HG03064 (cell line): ENCODE data around the gene TMEM163.

Experiments
- ATAC-seq: cut with Tn5 transposase; IDR thresholded peaks from one replicate; pipeline ENCODE4 v1.9.1; 2021; ENCODE audit warnings: low read depth; ENCODE audit not compliant: unreplicated experiment

The TMEM163 gene

DNA sequence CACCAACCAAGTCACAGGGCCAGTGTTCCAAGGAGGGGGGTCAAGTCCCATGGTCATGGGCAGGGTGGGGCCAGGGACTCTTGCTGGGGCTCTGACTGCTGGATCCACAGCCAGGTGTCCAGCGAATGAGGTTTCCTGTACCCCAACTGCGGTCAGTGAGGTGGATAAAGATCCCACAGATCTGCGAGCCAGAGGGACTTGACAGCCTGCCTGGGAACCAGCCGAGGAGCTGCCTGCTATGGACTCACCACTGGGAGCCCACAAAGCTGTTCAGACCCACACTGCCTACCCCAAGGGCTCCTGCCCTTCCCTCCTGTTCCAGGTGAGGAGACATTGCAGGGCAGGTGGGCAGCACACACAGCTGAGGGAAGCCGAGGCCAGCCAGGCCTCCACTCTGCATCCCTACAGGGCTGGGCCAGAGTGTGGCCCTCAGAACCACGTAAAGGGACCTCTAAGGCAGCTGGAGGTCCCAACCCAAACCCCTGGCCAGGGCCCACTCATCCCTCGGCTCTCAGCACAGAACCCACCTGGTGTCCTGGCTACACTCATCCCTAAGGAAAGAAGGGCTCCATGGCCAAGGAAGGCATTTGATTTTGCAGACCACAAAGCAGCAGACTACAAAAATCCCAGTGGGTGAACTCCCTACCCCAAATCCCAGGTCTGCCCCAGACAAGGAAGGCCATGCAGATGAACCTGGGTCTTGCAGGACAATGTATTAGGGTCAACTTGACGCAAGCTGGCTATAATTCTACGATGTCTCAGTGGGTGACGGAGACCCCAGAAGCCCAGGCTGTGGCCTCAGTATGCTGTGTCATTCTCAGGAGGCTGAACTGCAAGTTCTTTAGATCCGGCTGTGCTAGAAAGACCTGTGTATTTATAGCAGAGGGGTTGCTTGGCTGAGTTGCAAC is 255.8 kb downstream of the TMEM163 start:
- ATAC-seq, result no peak

DNA sequence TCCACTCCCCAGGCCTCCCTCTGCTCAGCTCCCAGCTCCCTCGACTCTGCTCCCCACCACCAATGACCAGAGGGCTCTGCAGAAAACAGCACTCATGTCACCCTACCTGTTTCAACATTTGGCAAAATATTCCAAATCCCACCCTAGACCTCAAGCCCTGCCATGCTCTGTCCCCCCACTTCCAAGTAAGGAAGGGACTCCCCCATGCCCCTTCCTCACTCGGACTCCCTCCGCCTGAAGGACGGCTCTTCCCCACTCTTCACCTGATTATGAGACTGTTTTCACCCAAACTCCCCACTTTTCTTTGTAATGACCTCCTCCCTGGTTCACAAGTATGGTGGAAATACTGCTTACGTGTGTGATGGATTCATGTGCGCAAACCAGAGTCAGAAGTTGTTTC is 256.5 kb downstream of the TMEM163 start:
- ATAC-seq, result no peak

DNA sequence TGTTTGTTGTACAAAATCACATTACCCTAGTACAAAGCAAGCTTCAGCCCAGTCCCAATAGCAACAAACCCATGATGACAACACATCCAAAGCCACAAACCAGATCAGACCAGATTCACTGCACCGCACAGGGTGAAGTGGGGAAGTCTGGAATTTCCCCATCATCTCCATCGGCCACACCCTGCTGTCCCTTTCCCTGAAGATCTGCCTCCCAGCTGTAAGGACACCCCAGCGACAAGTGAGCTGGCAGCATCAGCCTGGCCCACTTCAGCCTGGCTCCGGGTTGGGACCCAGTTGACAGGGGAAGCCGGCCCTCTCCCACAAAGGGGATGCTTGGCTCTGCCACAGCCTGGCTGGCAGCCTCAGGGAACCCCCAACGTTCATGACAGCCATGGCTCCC is 257.3 kb downstream of the TMEM163 start:
- no peak for ATAC-seq

DNA sequence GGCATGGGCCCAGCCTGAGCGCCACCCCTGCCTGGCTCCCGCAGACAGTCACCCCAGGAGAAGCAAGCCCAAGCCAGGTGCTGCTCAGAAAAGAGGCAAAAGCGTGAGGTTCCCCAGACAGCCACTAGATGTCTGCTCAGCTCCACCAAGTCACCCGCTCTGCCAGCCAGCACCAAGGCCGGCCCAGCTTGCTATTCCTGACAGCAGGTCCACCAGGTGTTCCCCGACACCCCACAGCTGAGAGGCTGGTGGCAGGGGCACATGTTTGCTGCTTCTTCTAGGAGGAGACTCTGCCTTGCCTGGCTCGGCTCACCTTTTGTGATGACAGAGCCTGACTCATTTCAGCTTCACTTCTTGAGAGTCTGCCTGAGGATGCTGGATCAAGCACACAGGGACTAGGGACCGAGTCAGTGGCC is 258.2 kb downstream of the TMEM163 start:
- no peak for ATAC-seq

DNA sequence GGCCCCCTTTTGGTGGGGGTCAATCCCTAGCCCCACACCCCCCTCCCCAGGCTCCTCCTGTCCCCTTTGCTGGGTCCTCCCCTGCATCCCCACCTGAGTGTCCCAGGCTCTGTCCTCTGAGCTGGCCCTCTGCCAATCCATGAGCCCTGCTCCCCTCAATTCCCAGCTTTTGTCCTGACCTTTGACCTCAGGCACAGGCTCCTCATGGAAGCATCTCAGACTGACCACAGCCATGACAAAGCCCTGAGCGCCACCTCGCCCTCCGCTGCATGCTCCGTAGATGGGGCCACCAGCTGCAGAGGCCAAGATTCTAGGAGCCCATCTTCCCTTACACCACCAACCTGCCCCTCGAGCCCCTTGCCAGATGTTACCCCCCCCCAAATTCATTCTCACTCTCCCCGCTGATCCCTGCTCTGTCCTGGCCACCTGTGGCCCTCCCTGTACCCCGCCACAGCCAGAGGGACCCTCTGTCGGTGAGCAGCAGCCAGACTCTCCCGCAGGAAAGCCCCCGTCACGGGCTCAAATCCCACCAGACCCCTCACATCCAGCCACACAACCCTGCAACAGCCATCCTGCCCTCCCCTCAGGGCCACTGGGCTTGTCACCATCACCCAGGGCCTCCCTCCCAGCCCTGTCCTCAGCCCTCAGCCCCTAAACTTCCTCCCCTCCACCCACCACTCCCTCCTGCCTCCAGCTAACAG is 258.9 kb downstream of the TMEM163 start:
- ATAC-seq, result no peak

DNA sequence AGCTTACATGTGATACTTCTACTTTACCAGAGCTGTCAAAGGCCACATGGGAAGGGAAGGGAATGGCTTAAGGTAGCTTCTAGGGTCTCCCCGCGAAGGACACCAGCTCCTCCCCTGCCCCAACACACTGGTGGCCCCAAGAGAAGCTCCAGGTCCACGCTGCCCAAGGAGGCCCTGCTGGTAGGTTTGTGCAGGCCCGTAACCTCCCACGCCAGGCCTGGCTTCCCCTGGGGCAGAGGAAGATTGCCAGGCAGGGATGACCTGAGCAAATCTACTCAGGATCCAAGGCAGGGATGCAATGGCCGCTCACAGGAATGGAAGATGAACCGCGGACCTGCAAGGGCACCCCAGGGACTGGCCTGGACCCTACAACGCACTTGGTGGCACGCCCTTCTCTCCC is 259.9 kb downstream of the TMEM163 start:
- no peak for ATAC-seq

DNA sequence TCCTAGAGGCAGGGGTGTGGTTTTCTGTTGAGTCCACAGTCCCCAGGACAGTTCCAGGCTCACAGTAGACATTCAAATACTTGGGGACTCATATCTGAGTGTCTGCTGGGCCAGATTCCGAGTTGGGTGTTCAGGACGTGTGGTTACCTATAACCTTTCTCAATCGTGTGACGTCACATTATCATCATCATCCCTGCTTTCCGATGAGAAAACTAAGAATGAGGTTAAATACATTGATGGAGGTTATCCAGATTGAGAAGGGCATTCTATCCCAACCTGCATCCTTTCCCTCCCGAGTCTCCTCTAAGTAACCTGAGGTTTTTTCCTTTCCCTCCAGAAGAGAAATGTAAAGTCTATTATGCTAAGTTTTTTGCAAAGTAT is 260.3 kb downstream of the TMEM163 start:
- no peak for ATAC-seq

DNA sequence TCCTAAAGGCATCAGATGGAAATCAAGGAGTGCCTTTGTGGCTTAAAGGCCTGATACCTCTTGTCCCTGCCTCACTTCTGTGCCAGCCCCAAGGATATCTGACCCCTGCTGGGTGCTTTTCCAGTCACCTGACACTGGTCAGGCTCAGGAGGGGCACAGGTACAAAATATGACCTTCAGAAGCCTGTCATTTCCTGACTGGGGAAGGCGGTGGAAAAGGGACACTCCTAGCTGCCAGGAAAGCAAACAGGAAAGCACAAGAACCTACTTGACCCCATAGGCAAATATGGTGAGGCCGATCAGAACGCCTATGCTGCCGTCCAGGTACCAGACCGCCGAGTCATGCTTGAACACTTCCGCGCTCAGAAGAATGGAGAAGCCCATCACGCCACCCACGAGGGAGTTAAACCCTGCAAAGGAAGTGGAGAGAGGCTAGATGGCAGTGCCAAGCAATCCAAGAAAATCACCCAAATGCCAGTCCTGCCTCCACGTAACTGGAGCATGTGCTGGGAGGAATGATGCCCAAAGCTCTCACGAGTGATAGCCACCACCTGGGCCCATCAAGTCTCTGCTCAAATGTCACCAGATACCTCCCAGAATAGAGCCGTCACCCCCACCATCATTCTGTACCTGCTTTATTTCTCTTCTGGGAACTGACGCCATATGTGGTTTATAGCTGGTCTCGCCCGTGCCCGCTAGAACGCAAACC is 260.9 kb downstream of the TMEM163 start:
- ATAC-seq, result no peak

DNA sequence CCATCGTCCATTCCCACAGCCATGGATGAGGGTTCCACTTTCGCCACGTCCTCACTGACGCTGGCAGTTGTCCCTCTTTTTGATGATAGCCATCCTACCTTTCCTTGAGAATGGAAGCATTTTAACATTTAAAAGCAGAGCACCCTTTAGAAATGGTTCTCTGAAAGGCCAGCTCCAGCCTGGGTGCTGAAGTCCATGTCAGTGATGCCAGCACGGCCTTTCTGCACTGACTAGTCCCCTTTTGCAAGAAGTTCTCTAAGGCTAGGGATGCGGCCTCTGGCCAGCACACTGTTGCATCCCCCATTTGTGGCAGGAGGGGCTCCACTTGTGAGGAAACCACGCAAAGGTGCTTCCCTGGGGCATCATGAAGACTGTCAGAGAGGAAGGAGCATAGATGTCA is 261.4 kb downstream of the TMEM163 start:
- no peak for ATAC-seq

DNA sequence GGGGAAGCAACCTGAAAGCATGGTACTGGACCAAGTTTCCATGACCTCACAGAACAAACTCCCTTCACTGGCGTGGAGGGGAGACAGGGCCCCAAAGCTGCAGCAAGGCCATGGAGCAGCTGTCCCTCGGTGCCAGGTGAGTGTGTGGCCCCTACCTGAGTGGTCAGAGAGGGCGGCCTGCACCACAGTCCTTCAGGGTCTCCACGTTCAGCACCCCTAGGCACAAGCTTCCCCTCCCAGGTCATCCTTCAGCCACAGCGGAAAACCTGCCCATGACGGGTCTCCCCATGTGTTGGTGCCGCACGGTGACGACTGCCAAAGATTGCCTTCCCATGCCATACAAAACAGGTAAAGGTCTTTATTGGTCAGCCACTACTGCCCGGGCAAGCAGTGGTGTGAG is 263.4 kb downstream of the TMEM163 start:
- ATAC-seq, result no peak

DNA sequence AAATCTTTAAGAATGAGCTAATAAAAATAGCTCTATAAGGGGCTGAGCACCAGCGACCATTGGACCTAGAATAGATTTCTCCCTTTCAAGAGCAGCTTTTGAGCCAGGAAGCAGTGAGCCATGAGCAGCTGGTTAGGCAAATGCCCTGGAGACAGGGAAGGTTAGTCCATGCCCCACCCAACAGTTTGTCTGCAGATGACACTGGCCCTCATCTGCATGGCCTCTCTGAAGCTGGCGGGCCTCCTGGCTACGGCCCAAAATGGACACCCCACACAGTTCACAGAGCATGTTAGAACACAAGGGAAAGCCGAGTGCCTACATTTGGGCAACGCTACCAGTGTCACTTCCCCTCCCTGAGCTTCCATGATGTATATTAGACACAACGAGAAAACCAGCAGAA is 263.9 kb downstream of the TMEM163 start:
- no peak for ATAC-seq

DNA sequence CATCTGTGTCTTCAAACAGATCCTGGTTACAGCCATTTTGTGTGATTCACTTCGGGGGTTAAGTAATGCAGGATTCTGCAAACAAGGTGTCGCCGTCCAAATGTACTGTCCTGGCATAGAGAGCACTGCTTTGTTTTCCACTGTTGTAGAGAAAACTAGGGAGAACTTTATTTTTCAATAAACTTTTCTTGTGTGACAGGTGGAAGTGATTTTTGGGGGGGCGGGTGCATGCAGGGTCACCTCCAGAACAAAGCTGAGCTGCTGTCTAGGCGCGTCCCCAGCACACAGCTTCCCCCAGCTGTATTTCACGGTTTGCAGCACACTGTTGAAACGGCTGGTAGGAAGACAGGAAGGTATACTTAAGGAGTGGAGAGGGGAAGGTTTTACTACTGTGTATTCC is 264.4 kb downstream of the TMEM163 start:
- no peak for ATAC-seq

DNA sequence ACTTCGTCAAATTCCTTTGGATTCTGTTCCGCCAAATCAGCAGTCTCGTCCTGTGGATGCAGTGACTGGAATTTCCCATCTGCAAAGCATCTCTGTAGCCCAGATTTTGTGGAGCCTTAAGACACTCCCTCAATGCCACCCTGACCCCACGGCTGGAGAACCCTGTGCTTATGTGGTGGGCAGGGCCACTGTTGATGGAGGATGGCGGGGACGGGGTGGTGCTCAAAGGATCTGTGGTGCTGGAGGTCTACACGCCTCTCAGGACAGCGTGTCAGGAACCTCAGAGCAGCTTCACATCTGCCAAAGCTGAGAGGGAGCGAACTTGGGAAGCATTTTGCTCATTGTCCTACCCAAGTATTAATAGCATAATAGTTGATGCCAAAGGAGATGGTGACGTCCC is 264.8 kb downstream of the TMEM163 start:
- ATAC-seq, result no peak

DNA sequence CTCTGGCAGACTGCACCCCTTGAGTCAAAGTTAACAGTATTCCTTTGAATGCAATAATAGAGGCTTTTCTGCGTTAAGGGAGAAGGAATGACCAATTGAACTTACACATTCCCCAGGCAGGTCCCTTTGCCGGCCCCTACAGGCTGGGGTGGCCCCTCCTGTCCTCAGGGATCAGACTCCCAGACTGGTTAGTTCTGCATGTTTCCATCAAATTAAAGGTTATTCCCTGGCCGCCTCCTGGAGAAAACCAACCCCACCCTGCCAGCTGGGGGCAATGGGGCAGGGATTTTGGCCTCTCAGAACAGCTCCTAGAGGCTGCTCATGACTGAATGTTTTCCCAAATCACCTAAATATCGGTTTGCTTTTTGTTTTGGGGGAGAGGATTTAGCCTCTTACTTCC is 265.3 kb downstream of the TMEM163 start:
- no peak for ATAC-seq

DNA sequence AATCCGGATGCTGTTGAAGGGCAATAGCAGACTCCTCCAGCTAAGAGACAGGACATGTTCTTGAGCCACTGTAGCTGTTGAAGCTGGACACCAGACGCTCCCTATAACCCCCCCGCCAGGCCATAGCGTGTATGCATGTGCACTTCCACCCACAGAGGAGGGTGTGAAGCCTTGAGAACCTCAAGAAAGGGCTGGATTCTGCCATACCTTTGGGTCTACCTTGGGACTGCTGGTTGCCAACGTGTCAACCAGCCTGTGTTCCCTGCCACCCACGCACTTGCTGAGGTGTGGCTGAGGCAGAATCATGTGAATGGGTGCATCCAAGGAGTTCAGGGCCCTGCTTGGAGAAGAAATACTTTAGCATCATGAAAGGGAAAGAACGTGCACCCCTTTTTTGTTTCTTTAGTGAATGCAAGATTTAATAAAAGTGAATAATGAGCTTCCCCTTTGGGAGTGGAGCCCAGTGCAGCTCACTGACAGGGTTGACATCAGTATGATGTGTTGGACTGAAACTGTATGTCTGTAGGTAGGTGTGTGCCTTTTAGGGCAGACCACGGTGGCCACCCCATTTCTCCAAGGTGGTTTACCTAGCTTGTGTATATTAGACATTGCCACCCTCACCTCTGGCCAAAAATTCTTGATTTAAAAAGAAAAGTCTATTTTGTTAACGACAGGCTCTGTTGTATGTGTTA is 266.6 kb downstream of the TMEM163 start:
- ATAC-seq, result no peak

DNA sequence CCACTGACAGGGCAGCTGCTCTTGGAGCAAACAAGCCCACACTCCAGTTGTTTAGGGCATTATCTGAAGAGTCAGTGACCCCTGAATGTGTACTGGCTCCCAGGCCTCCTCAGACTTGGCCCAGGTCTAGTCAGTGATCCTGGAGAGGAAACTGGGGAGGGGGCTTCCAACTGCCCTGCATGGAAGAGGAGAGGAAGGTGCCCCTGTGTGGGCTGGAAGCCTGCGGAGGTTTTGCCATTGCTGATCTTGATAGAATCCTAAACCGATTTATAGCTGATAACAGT is 267.5 kb downstream of the TMEM163 start:
- no peak for ATAC-seq

DNA sequence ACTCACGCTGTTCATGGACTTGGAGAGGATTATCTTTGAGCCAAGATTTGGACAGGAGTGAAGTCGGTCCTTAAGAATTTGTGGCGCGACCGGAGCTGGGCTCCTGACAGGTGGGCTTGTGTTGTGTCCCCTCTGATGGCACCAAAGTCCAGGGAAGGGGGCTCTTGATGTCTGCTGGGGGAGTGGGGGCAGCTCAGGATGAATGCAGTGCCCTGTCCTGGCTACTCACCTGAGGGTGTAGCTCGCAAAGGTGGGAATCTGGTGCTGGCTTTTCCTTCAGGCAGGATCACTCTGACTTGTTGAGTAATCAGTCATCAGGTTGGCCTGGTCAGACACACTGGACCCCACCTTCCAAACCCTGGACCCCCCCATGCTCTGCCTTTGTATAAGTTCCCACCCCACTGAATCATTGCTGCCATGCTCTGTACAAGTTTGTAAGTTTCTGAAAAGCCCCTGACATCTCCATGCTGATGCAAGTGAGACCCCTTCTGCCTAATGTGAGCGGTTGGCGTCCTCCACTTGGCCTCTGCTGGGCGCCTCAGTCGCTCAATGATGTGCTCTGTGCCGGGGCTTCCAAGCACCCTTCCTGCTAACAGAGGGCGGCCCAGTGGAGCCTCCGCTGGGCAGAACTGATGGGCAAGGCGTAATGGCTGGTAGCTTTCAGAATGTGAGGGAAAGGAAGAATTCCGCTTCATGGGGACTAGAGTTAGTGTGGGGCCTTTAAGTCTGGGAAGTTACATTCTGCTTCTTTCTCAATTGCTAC is 268.9 kb downstream of the TMEM163 start:
- ATAC-seq, result no peak

DNA sequence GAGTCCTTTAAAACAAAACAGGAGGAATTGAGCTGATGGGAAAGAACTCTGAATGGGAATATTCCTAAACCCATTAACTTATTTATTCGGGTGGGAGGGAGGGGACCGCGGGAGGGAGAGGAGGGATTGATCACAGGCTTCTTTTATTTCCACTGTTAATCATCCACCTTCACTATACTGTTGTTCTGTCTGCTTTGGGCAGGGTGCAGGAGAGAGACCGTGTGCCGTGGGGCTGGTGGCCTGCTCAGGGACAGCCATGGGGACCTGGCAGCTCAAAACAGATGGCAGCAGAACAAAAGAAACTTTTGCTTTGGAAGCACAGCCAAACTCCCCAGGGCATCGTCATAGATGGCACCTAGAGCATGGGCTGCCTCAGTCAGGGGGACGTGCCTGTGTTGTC is 269.6 kb downstream of the TMEM163 start:
- no peak for ATAC-seq

DNA sequence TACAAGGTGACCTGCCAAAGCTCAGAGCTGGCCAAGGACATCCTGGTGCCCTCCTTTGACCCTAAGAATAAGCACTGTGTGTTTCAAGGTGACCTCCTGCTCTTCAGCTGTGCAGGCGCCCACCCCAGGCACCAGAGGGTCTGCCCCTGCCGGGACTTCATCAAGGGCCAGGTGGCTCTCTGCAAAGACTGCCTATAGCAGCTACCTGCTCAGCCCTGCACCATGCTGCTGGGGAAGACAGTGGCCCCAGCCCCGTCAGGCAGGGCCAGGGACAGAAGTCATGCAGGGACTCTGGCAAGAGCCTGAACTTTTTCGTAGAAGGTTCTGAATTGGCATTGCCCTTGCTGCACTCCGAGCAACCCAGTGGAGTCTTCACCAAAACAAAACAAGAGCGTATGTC is 270.1 kb downstream of the TMEM163 start:
- ATAC-seq, result no peak

DNA sequence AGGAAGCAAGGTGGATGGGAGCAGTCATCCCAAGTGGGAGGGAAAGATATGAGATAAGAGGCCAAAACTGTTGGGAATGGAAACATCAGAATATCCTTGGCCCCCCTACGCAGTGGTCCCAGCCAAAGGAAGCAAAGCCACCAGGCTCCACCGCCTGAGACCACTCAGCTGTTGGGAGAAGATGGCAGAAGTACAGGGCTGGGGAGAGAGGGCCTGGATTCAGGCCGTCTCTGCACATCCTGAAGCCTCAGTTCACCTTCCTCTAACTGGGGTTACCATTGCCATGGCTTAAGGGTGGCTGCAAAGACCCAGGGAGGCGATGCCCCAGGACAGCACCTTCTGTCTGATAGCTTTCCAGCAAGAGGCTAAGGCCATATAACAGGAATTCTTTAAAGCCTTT is 271.1 kb downstream of the TMEM163 start:
- no peak for ATAC-seq
